GM13976 (cell line): ENCODE data around the gene TMPRSS9.

Experiments used
- DNase-seq: peaks from one replicate; pipeline ENCODE4 v3.0.0; 2012; ENCODE audit warnings: low spot score
- in situ Hi-C: fragments of 300-500 bp; cut with MboI; formaldehyde crosslinking; loops from one replicate; pipeline ENCODE4 v1.12.0; 2022; ENCODE audit warnings: low sequenced_read_pairs, mixed read lengths, inconsistent platforms; ENCODE audit not compliant: unreplicated experiment
- TF ChIP-seq, protein P1 (sequence below): IDR thresholded peaks from 2 replicates; pipeline ENCODE4 v1.5.1; 2012; ENCODE audit warnings: borderline replicate concordance, mild to moderate bottlenecking; ENCODE audit not compliant: insufficient read depth; ENCODE audit errors: extremely low read depth, missing control alignments, control extremely low read depth

Gene TMPRSS9

GRCh38 chr19:2444251-2445002, 84.4 kb downstream of the TMPRSS9 start:
- in situ Hi-C loops = no loop called here
- TF ChIP-seq, protein P1, sequence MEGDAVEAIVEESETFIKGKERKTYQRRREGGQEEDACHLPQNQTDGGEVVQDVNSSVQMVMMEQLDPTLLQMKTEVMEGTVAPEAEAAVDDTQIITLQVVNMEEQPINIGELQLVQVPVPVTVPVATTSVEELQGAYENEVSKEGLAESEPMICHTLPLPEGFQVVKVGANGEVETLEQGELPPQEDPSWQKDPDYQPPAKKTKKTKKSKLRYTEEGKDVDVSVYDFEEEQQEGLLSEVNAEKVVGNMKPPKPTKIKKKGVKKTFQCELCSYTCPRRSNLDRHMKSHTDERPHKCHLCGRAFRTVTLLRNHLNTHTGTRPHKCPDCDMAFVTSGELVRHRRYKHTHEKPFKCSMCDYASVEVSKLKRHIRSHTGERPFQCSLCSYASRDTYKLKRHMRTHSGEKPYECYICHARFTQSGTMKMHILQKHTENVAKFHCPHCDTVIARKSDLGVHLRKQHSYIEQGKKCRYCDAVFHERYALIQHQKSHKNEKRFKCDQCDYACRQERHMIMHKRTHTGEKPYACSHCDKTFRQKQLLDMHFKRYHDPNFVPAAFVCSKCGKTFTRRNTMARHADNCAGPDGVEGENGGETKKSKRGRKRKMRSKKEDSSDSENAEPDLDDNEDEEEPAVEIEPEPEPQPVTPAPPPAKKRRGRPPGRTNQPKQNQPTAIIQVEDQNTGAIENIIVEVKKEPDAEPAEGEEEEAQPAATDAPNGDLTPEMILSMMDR = no peak
- no peak for DNase-seq

GRCh38 chr19:2446381-2446780, 86.3 kb downstream of the TMPRSS9 start:
- in situ Hi-C loops = no loop called here
- TF ChIP-seq, protein P1 = no peak
- DNase-seq = peak; percentile 64

- TF ChIP-seq, protein P1 = no peak
- DNase-seq = no peak
- in situ Hi-C loops = no loop called here
Observed at GRCh38 chr19:2449019-2449418, 89.0 kb downstream of the TMPRSS9 start.

- in situ Hi-C loops = no loop called here
- DNase-seq = no peak
- TF ChIP-seq, protein P1 = no peak
Observed at GRCh38 chr19:2451138-2451537, 91.1 kb downstream of the TMPRSS9 start.

DNA sequence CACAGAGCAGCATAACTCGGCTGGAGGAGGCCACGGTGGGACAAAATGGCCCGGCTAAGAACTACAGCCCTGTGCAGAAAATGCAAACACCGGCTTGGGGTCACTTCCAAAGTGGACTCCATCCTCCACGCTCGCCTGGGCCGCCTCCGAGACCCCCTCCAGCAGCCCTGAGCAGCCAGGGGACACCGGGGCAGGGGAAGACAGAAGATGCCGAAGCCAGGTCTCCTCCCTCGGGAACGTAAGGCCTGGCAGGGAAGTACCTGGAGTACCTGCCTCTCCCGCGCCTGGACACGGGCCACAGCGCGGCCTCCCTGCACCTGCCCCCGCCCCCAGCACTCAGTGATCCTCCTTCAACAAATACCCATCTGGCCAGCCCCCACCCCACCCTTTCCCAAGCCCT, 91.7 kb downstream of the TMPRSS9 start:
- TF ChIP-seq, protein P1 = no peak
- no peak for DNase-seq
- in situ Hi-C loops = no loop called here

GRCh38 chr19:2453431-2454025, 93.5 kb downstream of the TMPRSS9 start:
- no peak for DNase-seq
- in situ Hi-C loops = no loop called here
- TF ChIP-seq, protein P1 = no peak
